Trophoblast cell (in vitro differentiated cells and primary cell): ENCODE measurements around the gene SERPIND1.

Source experiments
- DNase-seq, 2 donors: peaks; one replicate each; pipeline ENCODE4 v3.0.0-alpha.2; 2016
- H2AFZ ChIP-seq: 2 replicates; pipeline ENCODE4 v1.6.1; 2013; ENCODE audit warnings: low read length, moderate library complexity, mild to moderate bottlenecking; ENCODE audit not compliant: insufficient read depth, poor library complexity
- H2AK5ac ChIP-seq: 2 replicates; pipeline ENCODE4 v1.6.1; 2013; ENCODE audit warnings: mild to moderate bottlenecking, low read length
- H2BK120ac ChIP-seq: 2 replicates; pipeline ENCODE4 v1.6.1; 2013; ENCODE audit warnings: low read length, mild to moderate bottlenecking, moderate library complexity; ENCODE audit not compliant: insufficient read depth, poor library complexity
- H2BK12ac ChIP-seq: 2 replicates; pipeline ENCODE4 v1.6.1; 2013; ENCODE audit warnings: mild to moderate bottlenecking, low read length, moderate library complexity
- H2BK5ac ChIP-seq: 2 replicates; pipeline ENCODE4 v1.6.1; 2013; ENCODE audit warnings: low read length, low read depth, moderate library complexity, mild to moderate bottlenecking; ENCODE audit not compliant: poor library complexity
- H3K14ac ChIP-seq: 2 replicates; pipeline ENCODE4 v1.6.1; 2013; ENCODE audit warnings: mild to moderate bottlenecking, low read length
- H3K18ac ChIP-seq: 2 replicates; pipeline ENCODE4 v1.6.1; 2013; ENCODE audit warnings: mild to moderate bottlenecking, low read length
- H3K23ac ChIP-seq: 2 replicates; pipeline ENCODE4 v1.6.1; 2013; ENCODE audit warnings: low read length
- H3K27ac ChIP-seq: 2 replicates; pipeline ENCODE4 v1.5.1; 2013; ENCODE audit warnings: low read depth, mild to moderate bottlenecking, inconsistent platforms, low read length, moderate library complexity
- H3K27me3 ChIP-seq: 2 replicates; pipeline ENCODE4 v1.6.1; 2013; ENCODE audit warnings: inconsistent platforms, mild to moderate bottlenecking, low read length, moderate library complexity; ENCODE audit not compliant: insufficient read depth
- H3K36me3 ChIP-seq, 2 experiments: 1 replicate in 1 of 2; 2 replicates in 1 of 2; pipeline ENCODE4 v1.6.1; 2013; ENCODE audit warnings: low read length in 2 of 2, mild to moderate bottlenecking in 2 of 2, moderate library complexity in 1 of 2; ENCODE audit not compliant: insufficient read depth in 2 of 2, control insufficient read depth in 1 of 2
- H3K4ac ChIP-seq: 2 replicates; pipeline ENCODE4 v1.6.1; 2013; ENCODE audit warnings: low read depth, mild to moderate bottlenecking, low read length, moderate library complexity
- H3K4me1 ChIP-seq, 2 experiments: 1 replicate in 1 of 2; 2 replicates in 1 of 2; pipeline ENCODE4 v1.6.1; 2013; ENCODE audit warnings: low read length in 2 of 2, mild to moderate bottlenecking in 2 of 2, moderate library complexity in 1 of 2; ENCODE audit not compliant: insufficient read depth in 2 of 2, control insufficient read depth in 1 of 2
- H3K4me2 ChIP-seq: 2 replicates; pipeline ENCODE4 v1.6.1; 2013; ENCODE audit warnings: inconsistent platforms, mild to moderate bottlenecking, low read length, moderate library complexity
- H3K4me3 ChIP-seq: 2 replicates; pipeline ENCODE4 v1.5.1; 2013; ENCODE audit warnings: mild to moderate bottlenecking, low read depth, low read length, inconsistent platforms
- H3K79me1 ChIP-seq: one replicate; pipeline ENCODE4 v1.6.1; 2013; ENCODE audit warnings: low read length
- H3K79me2 ChIP-seq: 2 replicates; pipeline ENCODE4 v1.6.1; 2013; ENCODE audit warnings: low read length, mild to moderate bottlenecking; ENCODE audit not compliant: control insufficient read depth, insufficient read depth, poor library complexity
- H3K9ac ChIP-seq: 2 replicates; pipeline ENCODE4 v1.6.1; 2013; ENCODE audit warnings: mild to moderate bottlenecking, low read length
- H3K9me3 ChIP-seq: 2 replicates; pipeline ENCODE4 v1.6.1; 2013; ENCODE audit warnings: low read depth, mild to moderate bottlenecking, control low read depth, inconsistent platforms, low read length; ENCODE audit not compliant: insufficient read depth
- H4K12ac ChIP-seq: 2 replicates; pipeline ENCODE4 v1.6.1; 2013; ENCODE audit warnings: low read depth, mild to moderate bottlenecking, low read length, moderate library complexity
- H4K8ac ChIP-seq: 2 replicates; pipeline ENCODE4 v1.6.1; 2013; ENCODE audit warnings: low read depth, mild to moderate bottlenecking, low read length, moderate library complexity
- H4K91ac ChIP-seq: one replicate; pipeline ENCODE4 v1.6.1; 2013; ENCODE audit warnings: low read depth, mild to moderate bottlenecking, low read length, moderate library complexity
- WGBS: extraction: QIAGEN DNeasy Blood & Tissue Kit; methylation state at CpG from one replicate; pipeline ENCODE4 v1.1.7; 2013; ENCODE audit warnings: missing lambda C conversion rate; ENCODE audit not compliant: insufficient read length, insufficient coverage; ENCODE audit errors: extremely low coverage; 5-methylcytosine and 5-hydroxymethylcytosine counted together

The SERPIND1 gene

DNA sequence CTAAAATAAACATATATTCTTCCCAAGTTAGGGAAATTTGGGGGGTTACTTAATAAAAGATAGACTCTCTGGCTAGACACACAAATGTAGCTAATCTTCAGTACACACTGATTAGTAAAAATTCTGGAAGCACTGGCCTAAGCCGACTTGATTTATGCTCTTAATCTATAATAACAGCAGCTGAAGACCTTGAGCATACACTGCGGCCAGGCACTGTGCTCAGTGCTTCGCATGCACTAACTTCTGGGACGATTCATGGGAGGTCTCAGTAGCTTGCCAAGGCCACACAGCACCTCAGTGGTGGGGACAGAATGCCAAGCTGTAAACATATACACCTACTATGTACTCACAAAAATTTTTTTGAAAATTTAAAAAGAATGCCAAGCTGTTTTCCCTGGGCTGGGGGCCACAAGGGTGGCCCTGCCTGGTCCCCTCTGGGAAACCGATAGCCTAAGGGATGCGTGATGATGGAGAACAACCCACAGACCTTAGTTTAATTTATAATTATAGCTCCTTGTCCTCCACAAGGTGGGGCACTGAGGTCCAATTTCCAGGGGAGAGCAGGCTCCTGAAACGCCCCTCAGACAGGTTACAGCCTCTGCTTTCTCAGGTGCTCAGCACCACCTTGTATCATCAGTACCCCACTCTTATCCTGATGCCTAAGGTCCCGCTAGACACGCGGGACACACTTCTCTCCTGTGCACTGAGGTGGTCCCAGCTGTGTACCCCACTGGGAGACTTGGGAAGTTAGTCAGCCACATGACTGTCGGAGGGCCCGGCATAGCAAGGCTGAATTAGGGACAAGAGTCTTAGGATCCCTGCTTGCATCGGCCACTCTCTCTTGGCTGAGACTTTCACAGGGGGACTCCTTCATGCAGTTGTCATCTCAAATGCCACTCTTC, 20.1 kb downstream of the SERPIND1 start:
- WGBS: no CpG with 5 or more reads among the region's 13 CpGs
- H3K14ac ChIP-seq: no peak overlapping the region
- no peak overlapping the region for H3K4me3 ChIP-seq
- no peak overlapping the region for H3K4me2 ChIP-seq
- no peak overlapping the region for H2AFZ ChIP-seq
- no peak overlapping the region for H4K12ac ChIP-seq
- H4K8ac ChIP-seq: no peak overlapping the region
- no peak overlapping the region for H2BK12ac ChIP-seq
- H3K4ac ChIP-seq: no peak overlapping the region
- no peaks in the 10 kb centered on the region for H3K9me3 ChIP-seq
- peaks cover 2% of the 10 kb centered on the region in 2 experiments for H3K4me1 ChIP-seq
- no peak overlapping the region for H3K27ac ChIP-seq
- no peaks in the 10 kb centered on the region for H3K79me2 ChIP-seq
- H3K27me3 ChIP-seq: no peaks in the 10 kb centered on the region
- H2BK5ac ChIP-seq: no peak overlapping the region
- peaks cover 2% of the 10 kb centered on the region for H3K79me1 ChIP-seq
- no peak for DNase-seq
- no peak overlapping the region for H3K9ac ChIP-seq
- no peak overlapping the region for H3K18ac ChIP-seq
- H4K91ac ChIP-seq: no peak overlapping the region
- H2BK120ac ChIP-seq: no peak overlapping the region
- peaks cover 33 to 43% of the 10 kb centered on the region in 2 experiments for H3K36me3 ChIP-seq
- no peak overlapping the region for H3K23ac ChIP-seq
- H2AK5ac ChIP-seq: no peak overlapping the region

DNA sequence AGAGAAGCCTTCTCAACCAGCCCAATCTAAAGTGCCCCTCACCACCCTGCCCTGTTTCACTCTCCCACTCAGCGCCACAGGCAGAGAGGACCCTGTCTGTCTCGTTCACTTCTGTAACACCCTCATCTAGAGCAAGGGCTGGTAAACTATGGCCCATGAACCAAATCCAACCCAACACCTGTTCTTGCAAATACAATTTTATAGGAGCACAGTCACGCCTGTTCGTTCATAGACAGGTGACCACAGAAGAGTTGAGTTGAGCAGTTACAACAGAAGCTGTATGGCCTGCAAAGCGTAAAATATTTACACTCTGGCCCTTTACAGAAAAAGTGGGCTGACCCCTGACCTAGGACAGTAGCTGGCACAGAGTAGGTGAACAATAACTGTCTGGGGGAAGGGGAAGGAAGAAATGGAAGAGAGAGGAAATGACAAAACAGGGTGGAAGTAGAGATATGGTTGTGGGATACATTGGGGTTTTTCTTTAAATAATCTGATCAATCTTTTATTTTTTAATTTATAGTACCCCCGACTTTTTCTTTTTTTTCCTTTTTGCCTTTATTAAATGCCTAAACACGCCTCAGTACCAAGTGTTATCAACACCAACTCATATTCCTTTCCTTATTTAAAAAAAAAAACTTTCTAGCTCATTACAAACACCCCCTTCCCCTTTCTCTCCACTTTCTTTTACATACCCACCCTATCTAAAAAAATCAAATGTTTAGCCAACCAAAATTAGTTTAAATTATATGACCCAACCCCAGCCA, 20.9 kb downstream of the SERPIND1 start:
- no peak overlapping the region for H3K23ac ChIP-seq

DNA sequence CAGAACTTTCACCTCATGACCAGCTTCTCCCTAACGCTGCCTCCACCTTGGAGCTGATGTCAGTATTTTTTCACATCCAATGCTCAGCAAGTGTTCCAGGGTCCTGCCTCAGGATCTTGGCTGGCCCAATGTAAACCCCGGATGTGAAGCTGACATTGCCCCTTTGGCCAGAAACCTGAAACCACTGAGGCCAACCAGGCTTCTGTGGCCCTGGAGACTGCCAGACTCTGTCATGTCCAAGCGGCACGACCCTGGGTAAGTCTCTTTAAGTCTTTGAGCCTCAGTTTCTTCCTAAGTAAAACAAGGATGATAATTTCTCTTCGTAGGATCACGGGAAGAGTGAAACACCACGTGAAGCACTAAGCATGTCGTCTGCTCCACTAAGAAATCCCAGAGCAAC, 22.8 kb downstream of the SERPIND1 start:
- H2BK5ac ChIP-seq: no peak overlapping the region
- no peak overlapping the region for H4K8ac ChIP-seq
- H3K27me3 ChIP-seq: no peaks in the 10 kb centered on the region
- no peak overlapping the region for H2BK120ac ChIP-seq
- no peak overlapping the region for H3K4ac ChIP-seq
- no peaks in the 10 kb centered on the region for H3K79me2 ChIP-seq
- H3K4me2 ChIP-seq: no peak overlapping the region
- H2BK12ac ChIP-seq: no peak overlapping the region
- WGBS: no CpG with 5 or more reads among the region's 8 CpGs
- H3K4me1 ChIP-seq: peaks cover 4 to 8% of the 10 kb centered on the region in 2 experiments
- H3K9me3 ChIP-seq: no peaks in the 10 kb centered on the region
- H3K23ac ChIP-seq: no peak overlapping the region
- no peak overlapping the region for H4K91ac ChIP-seq
- H3K27ac ChIP-seq: no peak overlapping the region
- no peak for DNase-seq
- no peak overlapping the region for H3K18ac ChIP-seq
- peaks cover 35 to 42% of the 10 kb centered on the region in 2 experiments for H3K36me3 ChIP-seq
- no peak overlapping the region for H3K4me3 ChIP-seq
- no peak overlapping the region for H2AK5ac ChIP-seq
- H3K14ac ChIP-seq: no peak overlapping the region
- no peak overlapping the region for H4K12ac ChIP-seq
- H3K79me1 ChIP-seq: peaks cover 6% of the 10 kb centered on the region
- no peak overlapping the region for H3K9ac ChIP-seq
- H2AFZ ChIP-seq: no peak overlapping the region

More for the DNA sequence above, 20.9 kb downstream of the SERPIND1 start:
- H3K4me3 ChIP-seq: no peak overlapping the region
- H4K8ac ChIP-seq: no peak overlapping the region
- H3K4me2 ChIP-seq: no peak overlapping the region
- no peak overlapping the region for H2BK120ac ChIP-seq
- peaks cover 33 to 43% of the 10 kb centered on the region in 2 experiments for H3K36me3 ChIP-seq
- WGBS: 100% methylated on average over 1 of the region's 7 CpGs
- H3K14ac ChIP-seq: no peak overlapping the region
- no peaks in the 10 kb centered on the region for H3K9me3 ChIP-seq
- H3K27ac ChIP-seq: no peak overlapping the region
- H4K12ac ChIP-seq: no peak overlapping the region
- no peak overlapping the region for H2BK5ac ChIP-seq
- no peak overlapping the region for H4K91ac ChIP-seq
- no peak overlapping the region for H3K9ac ChIP-seq
- no peaks in the 10 kb centered on the region for H3K27me3 ChIP-seq
- no peak overlapping the region for H2AK5ac ChIP-seq
- DNase-seq: no peak
- H3K79me2 ChIP-seq: no peaks in the 10 kb centered on the region
- no peak overlapping the region for H3K4ac ChIP-seq
- no peak overlapping the region for H2AFZ ChIP-seq
- no peak overlapping the region for H3K18ac ChIP-seq
- H3K79me1 ChIP-seq: peaks cover 4% of the 10 kb centered on the region
- H3K4me1 ChIP-seq: peaks cover 4 to 8% of the 10 kb centered on the region in 2 experiments
- no peak overlapping the region for H2BK12ac ChIP-seq

DNA sequence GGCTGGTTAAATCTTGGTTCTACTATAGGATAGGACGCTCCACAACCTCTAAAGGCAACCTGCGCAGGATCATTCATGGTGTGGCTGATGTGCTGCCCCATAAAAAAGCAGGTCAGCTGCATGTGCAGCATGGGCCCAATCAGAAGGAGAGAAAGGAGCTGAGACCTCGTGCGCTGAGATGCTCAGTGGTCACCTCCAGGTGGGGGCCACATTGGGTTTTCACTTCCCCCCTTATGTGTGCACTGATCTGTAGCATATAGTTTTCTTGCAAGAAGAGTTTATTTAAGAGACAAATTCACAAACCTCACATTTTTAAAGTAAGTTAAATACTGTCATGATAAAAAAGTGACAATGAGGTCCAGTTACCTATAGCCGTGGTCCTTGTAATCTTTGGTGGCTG, 24.3 kb downstream of the SERPIND1 start:
- Histone ChIP-seq H2BK12ac (no peak overlapping the region), H3K27ac (no peak overlapping the region), H2BK120ac (no peak overlapping the region), H3K4ac (no peak overlapping the region), H4K12ac (no peak overlapping the region), H3K27me3 (no peaks in the 10 kb centered on the region), H3K79me2 (no peaks in the 10 kb centered on the region), H2BK5ac (no peak overlapping the region), H3K9ac (no peak overlapping the region), H3K4me1 (peaks cover 4 to 8% of the 10 kb centered on the region in 2 experiments), H2AK5ac (no peak overlapping the region), H3K4me2 (no peak overlapping the region), H4K8ac (no peak overlapping the region), H3K9me3 (no peaks in the 10 kb centered on the region), H3K4me3 (no peak overlapping the region), H3K14ac (no peak overlapping the region), H3K23ac (no peak overlapping the region), H3K18ac (no peak overlapping the region), H3K36me3 (peaks cover 36 to 43% of the 10 kb centered on the region in 2 experiments), H2AFZ (no peak overlapping the region), H4K91ac (no peak overlapping the region), H3K79me1 (peaks cover 6% of the 10 kb centered on the region)
- DNase-seq: no peak
- WGBS: no CpG with 5 or more reads among the region's 5 CpGs
